ENCODE measurements around the gene SERPINE1.

Gene SERPINE1

DNA sequence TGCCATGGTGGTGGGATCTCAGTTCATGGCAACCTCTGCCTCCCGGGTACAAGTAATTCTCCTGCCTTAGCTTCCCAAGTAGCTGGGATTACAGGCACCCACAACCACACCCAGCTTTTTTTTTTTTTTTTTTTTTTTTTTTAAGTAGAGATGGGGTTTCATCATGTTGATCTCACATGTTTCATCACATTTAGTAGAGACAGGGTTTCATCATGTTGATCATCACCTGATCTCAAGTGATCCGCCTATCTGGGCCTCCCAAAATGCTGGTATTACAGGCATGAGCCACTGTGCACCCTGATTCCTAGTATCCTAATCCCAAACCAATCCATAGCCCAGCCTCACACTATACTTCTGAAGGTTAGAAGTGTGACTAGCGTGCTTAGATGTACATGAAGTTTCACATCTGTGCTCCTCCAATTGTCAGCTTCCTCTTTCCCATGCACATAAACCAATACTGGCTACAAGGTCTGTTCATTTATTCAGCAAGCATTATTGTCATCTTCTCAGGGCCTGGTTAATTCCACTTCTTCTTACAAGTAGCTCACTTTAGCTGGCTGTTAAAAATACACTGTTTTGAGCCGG is 60.0 kb downstream of the SERPINE1 start:
- TF ChIP-seq ZNF274 (IDR thresholded peaks at IDR 0.05; ENCODE audit: low read depth, low read length): no peak

More for the DNA sequence above, 60.0 kb downstream of the SERPINE1 start:
- no peak overlapping the region for H3K4me3 ChIP-seq (ENCODE audit: low read length)
